Thyroid gland (tissue), 4 donors: ENCODE data around the gene WAPL.

ENCODE experiments used
- CTCF ChIP-seq, 6 experiments: fragments of 200-600 bp in 3 of 6; fragments of 450-650 bp in 3 of 6; sonication (generic) in 3 of 6; IDR thresholded peaks; one replicate each; pipeline ENCODE4 v1.5.1; 2016 to 2019; ENCODE audit warnings: antibody characterized with exemption in 6 of 6, mild to moderate bottlenecking in 2 of 6, inconsistent platforms in 1 of 6, moderate library complexity in 1 of 6
- POLR2A ChIP-seq, 2 donors: fragments of 450-650 bp; IDR thresholded peaks; one replicate each; pipeline ENCODE4 v1.6.1; 2017; ENCODE audit warnings: antibody characterized with exemption in 2 of 2, mild to moderate bottlenecking in 2 of 2, moderate library complexity in 1 of 2

- TF ChIP-seq CTCF (IDR thresholded peaks at IDR 0.05), result no peak
- TF ChIP-seq POLR2A (IDR thresholded peaks at IDR 0.05), result no peak
Measured at GRCh38 chr10:86391236-86391840, 130.3 kb downstream of the WAPL start.
